HepG2 (cell line): ENCODE results near the gene GRK5. TPM values are rescaled to one million over a fixed set of nuclear protein-coding genes. Genes with fewer than 3 reads are reported as not detected.

ENCODE experiments used
- ATAC-seq: fragments of 200-7000 bp; cut with Tn5 transposase; 3 replicates; pipeline ENCODE4 v1.9.1; 2020; ENCODE audit warnings: mild to moderate bottlenecking, moderate library complexity
- BruUV-seq: library from RNA; stranded (reverse); fragments of 400-500 nt; replicated peaks from 2 replicates; lab custom pipeline; 2021; lab: Mats Ljungman, UMichigan
- CTCF ChIA-PET: fragments of 300-600 bp; formaldehyde crosslinking; extraction: SDS; loops from one replicate; lab custom pipeline; 2021; ENCODE audit warnings: low total read pairs, inconsistent platforms, low intra/inter-chr PET ratio; lab: Yijun Ruan, JAX
- POLR2A ChIA-PET: fragments of 350-600 bp; sonication (Branson Sonifier 250); formaldehyde crosslinking; loops from one replicate; lab custom pipeline; 2020; ENCODE audit warnings: antibody characterized with exemption, inconsistent platforms; lab: Yijun Ruan, JAX
- DNase-seq: peaks from one replicate; pipeline ENCODE4 v3.0.0-alpha.2; 2015; ENCODE audit warnings: low spot score
- FAIRE-seq: peaks from 3 replicates; lab custom pipeline; 2011; peaks lifted over from hg19 to GRCh38; lab: Jason Lieb, UNC
- H2AFZ ChIP-seq: one replicate; pipeline ENCODE4 v1.6.1; 2011; ENCODE audit warnings: low read length, inconsistent platforms
- H3K27ac ChIP-seq: fragments of 300-600 bp; 3 replicates; pipeline ENCODE4 v1.8.0; 2011; ENCODE audit warnings: mixed run types, mild to moderate bottlenecking, mixed read lengths, low read length, inconsistent platforms; ENCODE audit not compliant: insufficient read depth; ENCODE audit errors: extremely low read length
- H3K27me3 ChIP-seq, 2 experiments: fragments of 200-600 bp in 1 of 2; 2 replicates in 1 of 2; 3 replicates in 1 of 2; pipeline versions ENCODE4 v1.6.0 to v1.8.0; 2011; ENCODE audit warnings: low read length in 2 of 2, mild to moderate bottlenecking in 2 of 2, moderate library complexity in 2 of 2, inconsistent platforms in 1 of 2; ENCODE audit not compliant: insufficient read depth in 2 of 2, control insufficient read depth in 1 of 2
- H3K36me3 ChIP-seq, 2 experiments: fragments of 200-600 bp in 1 of 2; replicated peaks in 1 of 2; 2 replicates in 1 of 2; 3 replicates in 1 of 2; pipeline versions ENCODE4 v1.5.1 to v1.8.0; 2011; ENCODE audit warnings: low read length in 2 of 2, inconsistent platforms in 1 of 2; ENCODE audit not compliant: insufficient read depth in 2 of 2, control insufficient read depth in 1 of 2
- H3K4me1 ChIP-seq: 2 replicates; pipeline ENCODE4 v1.5.1; 2012; ENCODE audit warnings: low read length, inconsistent platforms; ENCODE audit not compliant: insufficient read depth
- H3K4me2 ChIP-seq: 2 replicates; pipeline ENCODE4 v1.6.0; 2011; ENCODE audit warnings: low read depth, low read length, inconsistent platforms
- H3K4me3 ChIP-seq, 3 experiments: fragments of 200-600 bp in 1 of 3; sonication (generic), shearing (Covaris generic) in 1 of 3; replicated peaks in 1 of 3; 2 replicates each; pipeline ENCODE4 v1.5.1; 2011 to 2016; ENCODE audit warnings: low read length in 3 of 3, inconsistent platforms in 2 of 3, low read depth in 2 of 3, mild to moderate bottlenecking in 2 of 3, control low read depth in 1 of 3, mixed read lengths in 1 of 3; ENCODE audit not compliant: insufficient read depth in 1 of 3
- H3K79me2 ChIP-seq: one replicate; pipeline ENCODE4 v1.6.1; 2011; ENCODE audit warnings: low read length, inconsistent platforms; ENCODE audit not compliant: insufficient read depth
- H3K9ac ChIP-seq: 2 replicates; pipeline ENCODE4 v1.6.0; 2011; ENCODE audit warnings: mild to moderate bottlenecking, low read depth, low read length, inconsistent platforms; ENCODE audit not compliant: insufficient read depth
- H3K9me3 ChIP-seq: 2 replicates; pipeline ENCODE4 v1.5.1; 2012; ENCODE audit warnings: mild to moderate bottlenecking, low read length
- H4K20me1 ChIP-seq: 2 replicates; pipeline ENCODE4 v1.6.0; 2011; ENCODE audit warnings: inconsistent platforms, mild to moderate bottlenecking, low read length, moderate library complexity; ENCODE audit not compliant: insufficient read depth
- CAMTA2 ChIP-seq: sonication (generic); formaldehyde crosslinking; IDR thresholded peaks from 2 replicates; pipeline ENCODE4 v1.4.0; 2020; ENCODE audit warnings: mild to moderate bottlenecking, missing genetic modification reagents, borderline replicate concordance
- CREB1 ChIP-seq, 2 experiments: fragments of 450-650 bp in 1 of 2; IDR thresholded peaks; 2 replicates each; pipeline ENCODE4 v1.6.1; 2016 to 2017; ENCODE audit warnings: control low read depth in 1 of 2, mild to moderate bottlenecking in 1 of 2, missing compliant biosample characterization in 1 of 2, missing genetic modification characterization in 1 of 2
- DMAP1 ChIP-seq: IDR thresholded peaks from 2 replicates; pipeline ENCODE4 v1.6.1; 2016
- EZH2 ChIP-seq: conservative IDR thresholded peaks from 2 replicates; pipeline ENCODE4 v1.6.1; 2012; ENCODE audit warnings: mild to moderate bottlenecking, low read depth, low read length, moderate library complexity
- FUBP1 ChIP-seq: sonication (generic); formaldehyde crosslinking; IDR thresholded peaks from 2 replicates; pipeline ENCODE4 v1.5.1; 2020; ENCODE audit warnings: missing genetic modification reagents, mild to moderate bottlenecking, borderline replicate concordance
- LCORL ChIP-seq, 2 experiments: fragments of 450-650 bp in 1 of 2; sonication (generic) in 1 of 2; formaldehyde crosslinking in 1 of 2; IDR thresholded peaks; 2 replicates each; pipeline versions ENCODE4 v1.5.0 to v1.6.1; 2017 to 2020; ENCODE audit warnings: antibody characterized with exemption in 1 of 2, missing genetic modification reagents in 1 of 2
- MBNL3 ChIP-seq: fragments of 250-450 bp; sonication (Bioruptor Pico); conservative IDR thresholded peaks from 2 replicates; pipeline ENCODE4 v1.8.0; 2022; ENCODE audit warnings: mild to moderate bottlenecking, inconsistent platforms
- MXD4 ChIP-seq: IDR thresholded peaks from 2 replicates; pipeline ENCODE4 v1.6.1; 2016; ENCODE audit warnings: mild to moderate bottlenecking, missing biosample characterization, missing genetic modification reagents
- MYC ChIP-seq: sonication (generic); formaldehyde crosslinking; IDR thresholded peaks from 2 replicates; pipeline ENCODE4 v1.9.0; 2021; ENCODE audit warnings: missing genetic modification reagents, borderline replicate concordance
- PAF1 ChIP-seq: IDR thresholded peaks from 2 replicates; pipeline ENCODE4 v1.6.1; 2016; ENCODE audit warnings: missing genetic modification reagents, missing compliant biosample characterization
- PAX8 ChIP-seq: sonication (generic); formaldehyde crosslinking; IDR thresholded peaks from 2 replicates; pipeline ENCODE4 v1.8.0; 2022; ENCODE audit warnings: mild to moderate bottlenecking, missing genetic modification reagents, borderline replicate concordance
- PLRG1 ChIP-seq: fragments of 450-650 bp; conservative IDR thresholded peaks from 2 replicates; pipeline ENCODE4 v1.6.1; 2016
- PPARG ChIP-seq: conservative IDR thresholded peaks from 2 replicates; pipeline ENCODE4 v1.6.1; 2016; ENCODE audit warnings: missing biosample characterization, missing genetic modification reagents
- REL ChIP-seq: sonication (generic); formaldehyde crosslinking; conservative IDR thresholded peaks from 2 replicates; pipeline ENCODE4 v1.8.0; 2022; ENCODE audit warnings: mild to moderate bottlenecking, missing genetic modification reagents, moderate library complexity
- SKI ChIP-seq: fragments of 450-650 bp; IDR thresholded peaks from one replicate; pipeline ENCODE4 v1.6.1; 2018; ENCODE audit warnings: mild to moderate bottlenecking; ENCODE audit not compliant: partially characterized antibody
- SUZ12 ChIP-seq: fragments of 150-350 bp; IDR thresholded peaks from 2 replicates; pipeline ENCODE4 v1.6.1; 2014; ENCODE audit warnings: low read depth, low read length
- ZFP36L2 ChIP-seq: sonication (generic); formaldehyde crosslinking; IDR thresholded peaks from 2 replicates; pipeline ENCODE4 v1.4.0; 2020; ENCODE audit warnings: missing genetic modification reagents
- ZNF343 ChIP-seq: sonication (generic); formaldehyde crosslinking; IDR thresholded peaks from 2 replicates; pipeline ENCODE4 v1.4.0; 2020; ENCODE audit warnings: mild to moderate bottlenecking, missing genetic modification reagents
- ZNF550 ChIP-seq: sonication (generic); formaldehyde crosslinking; IDR thresholded peaks from 2 replicates; pipeline ENCODE4 v1.4.0; 2020; ENCODE audit warnings: mild to moderate bottlenecking, missing genetic modification reagents, borderline replicate concordance
- ZSCAN21 ChIP-seq: sonication (generic); formaldehyde crosslinking; IDR thresholded peaks from 2 replicates; pipeline ENCODE4 v1.8.0; 2022; ENCODE audit warnings: mild to moderate bottlenecking, missing genetic modification reagents, moderate library complexity, borderline replicate concordance
- WGBS: methylation state at CpG from one replicate; pipeline ENCODE4 v1.1.6; 2017; ENCODE audit warnings: low lambda C conversion rate; 5-methylcytosine and 5-hydroxymethylcytosine counted together
- in situ Hi-C: cut with HindIII; loops from 2 replicates; pipeline ENCODE4 v1.10.0; 2017; ENCODE audit warnings: low pct_unique_long_range_greater_than_20kb; ENCODE audit not compliant: extremely low pct_ligation_motif_present
- intact Hi-C: fragments of 100-400 bp; cut with micrococcal nuclease; formaldehyde crosslinking; loops from one replicate; pipeline ENCODE4 v1.10.0; 2022; ENCODE audit not compliant: unreplicated experiment
- polyA plus RNA-seq, 8 experiments: library from polyadenylated mRNA; depleted of rRNA in 3 of 8; stranded (reverse) in 7 of 8; unstranded in 1 of 8; fragments of >200 nt; fragmentation: Illumina TruSeq in 4 of 8; extraction: Trizol in 4 of 8; gene quantifications; 2 replicates each; pipeline versions ENCODE4 v1.2.1 to v1.2.3, GENCODE V29; 2011 to 2016; ENCODE audit warnings: low read depth in 4 of 8, missing spikeins in 1 of 8, mixed read lengths in 1 of 8; ENCODE audit not compliant: insufficient read depth in 1 of 8
- total RNA-seq, 5 experiments: library from RNA; depleted of rRNA; stranded (reverse); fragments of >200 nt; fragmentation: Illumina TruSeq; extraction: Trizol; gene quantifications; 2 replicates each; pipeline ENCODE4 v1.2.3, GENCODE V29; 2016; ENCODE audit warnings: low read depth in 1 of 5

Gene GRK5
- total and polyA plus RNA-seq, 2 of the 13 experiments (the other 11 are each of a cell fraction or from before 2014, with no cell fraction given), result 10.4 to 12.6 TPM

GRCh38 chr10:119427263-119427864 lies 220.0 kb downstream of the GRK5 start:
- in situ Hi-C loops, result no loop called here
- no peaks in the 10 kb centered on the region for H4K20me1 ChIP-seq
- POLR2A ChIA-PET, result no interaction called here
- peaks cover 9 to 39% of the 10 kb centered on the region in 2 experiments; a peak in 4 of 5 replicates for H3K36me3 ChIP-seq
- no TSS peak for BruUV-seq
- H3K9ac ChIP-seq, result no peak overlapping the region
- no peak overlapping the region for H2AFZ ChIP-seq
- ATAC-seq, result no peak
- no peak for DNase-seq
- no peak for TF ChIP-seq PAX8 (CRISPR knock-in tag)
- no peak for TF ChIP-seq PLRG1
- TF ChIP-seq LCORL (IDR thresholded peaks at IDR 0.05), result 0 out of 2 replicates have a peak, but pooled peaks have one; percentile 12
- no peak for TF ChIP-seq LCORL (CRISPR knock-in tag; IDR thresholded peaks at IDR 0.05)
- TF ChIP-seq REL (CRISPR knock-in tag), result no peak
- no peak for TF ChIP-seq CAMTA2
- peak; percentile 84 for TF ChIP-seq CREB1 (IDR thresholded peaks at IDR 0.05)
- TF ChIP-seq CREB1 (CRISPR knock-in tag; IDR thresholded peaks at IDR 0.05), result no peak
- no peak for TF ChIP-seq ZNF550
- TF ChIP-seq, all 625 proteins: peak for 2
- Histone ChIP-seq H3K4me2 (no peak overlapping the region), H3K4me3 (no peak overlapping the region), H3K27me3 (no peaks in the 10 kb centered on the region), H3K4me1 (no peaks in the 10 kb centered on the region), H3K79me2 (no peaks in the 10 kb centered on the region), H3K27ac (no peak overlapping the region), H3K9me3 (no peaks in the 10 kb centered on the region)
- FAIRE-seq, result no peak
- CTCF ChIA-PET, result no interaction called here
- intact Hi-C loops, result no loop called here
- 98% methylated on average over 8 of the region's 8 CpGs for WGBS

- 98% methylated on average over 14 of the region's 14 CpGs for WGBS
- Histone ChIP-seq H3K4me3 (no peak overlapping the region), H3K36me3 (peaks cover 6 to 44% of the 10 kb centered on the region in 2 experiments; a peak in 4 of 5 replicates), H3K27me3 (no peaks in the 10 kb centered on the region), H3K79me2 (no peaks in the 10 kb centered on the region), H3K4me2 (no peak overlapping the region), H3K4me1 (no peaks in the 10 kb centered on the region), H3K27ac (no peak overlapping the region), H4K20me1 (no peaks in the 10 kb centered on the region), H2AFZ (no peak overlapping the region), H3K9me3 (peaks cover 3% of the 10 kb centered on the region; the same call in 1 of the 2 replicates), H3K9ac (no peak overlapping the region)
- ChIA-PET CTCF (no interaction called here), POLR2A (no interaction called here)
- no TSS peak for BruUV-seq
- DNase-seq, result no peak
- no peak for FAIRE-seq
- intact Hi-C loops, result no loop called here
- in situ Hi-C loops, result no loop called here
- ATAC-seq, result no peak
- TF ChIP-seq MBNL3, result no peak
- no peak for TF ChIP-seq DMAP1 (CRISPR knock-in tag)
- TF ChIP-seq ZSCAN21 (CRISPR knock-in tag), result no peak
- TF ChIP-seq ZNF343 (CRISPR knock-in tag), result no peak
- no peak for TF ChIP-seq ZFP36L2 (CRISPR knock-in tag)
- no peak for TF ChIP-seq EZH2
- TF ChIP-seq MYC (CRISPR knock-in tag), result no peak
- TF ChIP-seq SUZ12, result no peak
- TF ChIP-seq PAF1, result no peak
- TF ChIP-seq PPARG (CRISPR knock-in tag), result no peak
- TF ChIP-seq MXD4 (CRISPR knock-in tag), result no peak
- TF ChIP-seq SKI, result no peak
- no peak for TF ChIP-seq FUBP1 (CRISPR knock-in tag)
Observed at GRCh38 chr10:119428789-119429188, 221.4 kb downstream of the GRK5 start.
